Fibroblast of the aortic adventitia (primary cell): ENCODE results near the gene MS4A14. TPM values are rescaled to one million over a fixed set of nuclear protein-coding genes. Genes with fewer than 3 reads are reported as not detected.

ENCODE experiments used
- DNase-seq: peaks from one replicate; pipeline ENCODE4 v3.0.0-alpha.2; 2010; ENCODE audit warnings: low read depth
- H3K4me3 ChIP-seq: 2 replicates; pipeline ENCODE4 v1.5.1; 2011; ENCODE audit warnings: low read depth, mild to moderate bottlenecking, control low read depth, low read length, moderate library complexity
- total RNA-seq: library from RNA; depleted of rRNA; stranded (reverse); fragments of >200 nt; gene quantifications from 2 replicates; pipeline ENCODE4 v1.2.3, GENCODE V29; 2012; ENCODE audit warnings: low replicate concordance
- TF ChIP-seq, protein P1 (sequence below): IDR thresholded peaks from 2 replicates; pipeline ENCODE4 v1.5.1; 2011; ENCODE audit warnings: mild to moderate bottlenecking, low read length, control low read depth, inconsistent platforms; ENCODE audit not compliant: insufficient read depth

Gene MS4A14, protein sequence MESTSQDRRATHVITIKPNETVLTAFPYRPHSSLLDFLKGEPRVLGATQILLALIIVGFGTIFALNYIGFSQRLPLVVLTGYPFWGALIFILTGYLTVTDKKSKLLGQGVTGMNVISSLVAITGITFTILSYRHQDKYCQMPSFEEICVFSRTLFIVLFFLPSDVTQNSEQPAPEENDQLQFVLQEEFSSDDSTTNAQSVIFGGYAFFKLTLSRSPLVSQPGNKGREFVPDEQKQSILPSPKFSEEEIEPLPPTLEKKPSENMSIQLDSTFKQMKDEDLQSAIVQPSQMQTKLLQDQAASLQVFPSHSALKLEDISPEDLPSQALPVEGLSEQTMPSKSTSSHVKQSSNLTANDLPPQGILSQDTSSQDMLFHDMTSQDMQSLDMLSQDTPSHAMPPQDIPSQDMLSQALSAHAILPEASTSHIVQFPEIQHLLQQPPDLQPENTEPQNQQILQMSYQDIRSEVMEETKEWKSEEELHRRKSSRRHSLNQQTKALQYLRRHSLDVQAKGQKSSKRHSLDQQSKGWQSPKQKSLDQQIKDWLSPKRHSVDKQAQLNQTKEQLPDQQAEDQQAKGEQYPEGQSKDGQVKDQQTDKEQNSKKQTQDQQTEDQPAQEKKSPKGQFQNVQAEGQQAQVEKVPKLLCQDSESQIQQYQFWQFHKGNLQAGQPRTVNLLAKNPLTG
- not detected in 2 replicates for total RNA-seq

DNA sequence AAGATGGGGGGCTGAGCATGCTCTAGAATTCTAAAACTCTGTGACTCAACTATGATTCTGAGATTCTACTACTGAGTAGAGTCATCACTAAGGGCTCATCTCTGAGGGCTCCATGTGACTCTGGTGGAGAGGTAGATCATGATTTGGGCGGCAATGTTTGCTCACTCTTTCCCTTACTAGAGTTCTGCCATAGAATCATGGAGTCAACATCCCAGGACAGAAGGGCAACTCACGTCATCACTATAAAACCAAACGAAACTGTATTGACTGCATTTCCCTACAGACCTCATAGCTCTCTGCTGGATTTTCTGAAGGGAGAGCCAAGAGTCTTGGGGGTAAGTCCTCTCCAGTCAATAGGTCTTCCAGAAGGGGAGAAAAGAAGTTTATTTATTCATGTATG, at the start of gene MS4A14:
TSS of gene MS4A14 (plus strand) at position 78 of the 400 bp plus-strand sequence. CDS start at position 198, 120 bp downstream.
- DNase-seq, result no peak
- TF ChIP-seq, protein P1, sequence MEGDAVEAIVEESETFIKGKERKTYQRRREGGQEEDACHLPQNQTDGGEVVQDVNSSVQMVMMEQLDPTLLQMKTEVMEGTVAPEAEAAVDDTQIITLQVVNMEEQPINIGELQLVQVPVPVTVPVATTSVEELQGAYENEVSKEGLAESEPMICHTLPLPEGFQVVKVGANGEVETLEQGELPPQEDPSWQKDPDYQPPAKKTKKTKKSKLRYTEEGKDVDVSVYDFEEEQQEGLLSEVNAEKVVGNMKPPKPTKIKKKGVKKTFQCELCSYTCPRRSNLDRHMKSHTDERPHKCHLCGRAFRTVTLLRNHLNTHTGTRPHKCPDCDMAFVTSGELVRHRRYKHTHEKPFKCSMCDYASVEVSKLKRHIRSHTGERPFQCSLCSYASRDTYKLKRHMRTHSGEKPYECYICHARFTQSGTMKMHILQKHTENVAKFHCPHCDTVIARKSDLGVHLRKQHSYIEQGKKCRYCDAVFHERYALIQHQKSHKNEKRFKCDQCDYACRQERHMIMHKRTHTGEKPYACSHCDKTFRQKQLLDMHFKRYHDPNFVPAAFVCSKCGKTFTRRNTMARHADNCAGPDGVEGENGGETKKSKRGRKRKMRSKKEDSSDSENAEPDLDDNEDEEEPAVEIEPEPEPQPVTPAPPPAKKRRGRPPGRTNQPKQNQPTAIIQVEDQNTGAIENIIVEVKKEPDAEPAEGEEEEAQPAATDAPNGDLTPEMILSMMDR, result no peak
- H3K4me3 ChIP-seq, result no peak within 1 kb of the TSS

DNA sequence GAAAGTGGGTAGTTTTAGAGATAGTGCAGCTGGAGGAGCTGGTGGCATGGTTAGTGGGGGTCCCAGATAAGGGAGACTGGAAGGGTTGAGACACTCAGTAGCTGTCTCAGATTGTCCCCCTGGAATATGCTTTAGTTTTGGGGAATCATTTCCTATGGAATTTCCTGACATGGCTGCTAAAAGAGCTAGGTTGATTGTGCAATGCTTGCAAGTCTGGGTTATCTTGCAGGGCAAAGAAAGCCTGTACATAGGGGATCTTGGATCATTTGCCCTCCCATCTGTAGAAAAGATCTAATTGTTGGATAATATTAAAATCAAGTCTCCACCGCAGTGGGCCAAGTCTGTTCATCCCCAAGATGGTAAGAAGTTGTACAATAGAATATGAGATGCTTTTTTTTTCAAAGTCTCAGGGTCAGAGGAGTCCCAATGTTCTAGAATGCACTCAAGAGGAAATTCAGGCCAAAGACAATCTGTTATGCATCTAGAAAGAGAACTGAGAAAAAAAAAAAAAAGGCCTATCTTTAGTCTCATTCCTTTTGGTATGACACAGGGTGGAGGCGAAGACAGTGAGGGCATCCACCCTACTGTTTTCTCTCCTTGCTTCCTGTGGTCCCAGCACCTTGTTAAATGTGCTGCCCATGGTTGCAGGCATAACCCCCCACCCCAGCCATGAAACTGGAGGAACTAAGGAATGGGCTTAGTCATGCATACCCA, 49.0 kb upstream of the MS4A14 start:
- no peak for DNase-seq
- TF ChIP-seq, protein P1, result no peak
- no peak overlapping the region for H3K4me3 ChIP-seq

DNA sequence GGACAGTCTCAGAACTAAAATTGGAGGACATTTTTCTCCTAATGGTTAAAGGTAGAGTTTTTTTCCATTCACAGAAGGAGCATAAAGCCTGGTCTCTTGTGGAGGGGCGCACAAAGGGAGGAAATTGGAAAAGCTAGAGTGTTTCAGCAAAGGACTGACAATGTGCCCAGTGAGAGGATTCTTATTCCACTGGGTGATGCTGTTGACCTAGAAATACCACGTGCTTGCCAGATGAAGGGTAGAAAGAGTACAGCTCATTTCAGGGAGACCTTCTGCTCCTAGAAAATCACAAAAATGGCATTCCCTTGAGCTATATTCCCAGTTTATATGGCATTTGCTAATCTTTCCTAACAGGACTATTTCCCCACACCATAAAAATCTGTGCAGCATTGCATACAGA, 48.1 kb upstream of the MS4A14 start:
- no peak overlapping the region for H3K4me3 ChIP-seq
- DNase-seq, result no peak
- TF ChIP-seq, protein P1, result no peak

DNA sequence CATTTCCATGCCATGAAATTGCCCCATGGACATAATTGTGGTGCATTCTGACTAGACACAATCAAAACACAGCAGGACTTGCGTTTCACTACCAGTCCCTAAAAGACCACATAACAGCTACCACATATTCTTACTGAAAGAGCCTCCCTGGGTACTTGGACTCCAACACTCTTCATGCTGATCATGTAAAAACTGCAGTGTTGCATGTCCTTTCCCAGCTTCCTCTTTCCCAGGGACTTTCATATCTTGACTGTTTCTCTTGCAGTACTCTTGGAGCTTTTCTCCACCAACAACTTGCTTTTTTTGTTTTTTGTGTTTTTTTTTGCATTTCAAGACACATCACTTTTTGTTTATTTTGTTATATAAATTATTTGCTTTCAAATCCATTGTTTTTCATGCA, 46.3 kb upstream of the MS4A14 start:
- TF ChIP-seq, protein P1, result no peak
- no peak overlapping the region for H3K4me3 ChIP-seq
- no peak for DNase-seq

DNA sequence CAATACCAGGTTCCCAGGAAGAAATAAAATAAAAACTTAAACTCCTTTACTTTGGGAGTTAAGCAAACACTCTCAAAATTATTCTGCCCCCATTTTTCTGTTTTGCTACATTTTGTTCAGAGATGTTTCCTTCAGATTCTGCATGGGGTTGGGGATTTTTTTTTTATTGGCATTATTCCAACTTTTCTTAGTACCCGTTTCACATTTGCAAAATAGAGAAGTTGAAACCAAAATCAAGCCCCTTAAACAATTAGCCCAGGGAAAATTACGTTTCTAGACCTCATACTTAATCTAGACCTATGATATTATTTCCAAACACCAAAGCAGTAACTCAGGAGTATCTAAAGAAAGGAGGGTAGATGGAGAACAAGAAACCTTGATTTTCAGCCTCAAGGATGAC, 38.5 kb upstream of the MS4A14 start:
- no peak for DNase-seq
- no peak overlapping the region for H3K4me3 ChIP-seq
- TF ChIP-seq, protein P1, result no peak

DNA sequence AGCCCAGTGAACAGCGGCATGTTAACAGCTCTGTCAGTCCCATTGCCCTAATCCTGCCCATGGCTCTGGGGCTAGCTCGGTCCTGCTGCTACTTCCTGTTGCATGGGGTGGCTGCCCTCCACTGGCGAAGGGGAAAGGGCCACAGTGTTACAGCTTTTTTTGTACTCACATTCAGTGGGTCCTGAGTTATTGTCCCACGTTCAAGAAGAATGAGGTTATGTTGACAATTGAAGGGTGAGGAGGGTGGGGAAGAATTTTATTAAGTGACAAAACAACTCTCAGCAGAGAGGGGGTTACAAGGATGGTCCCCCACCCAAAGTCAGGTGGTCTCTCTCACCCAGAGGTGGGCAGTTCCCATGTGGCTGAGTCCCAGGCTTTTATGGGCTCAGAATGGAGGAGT, 35.6 kb upstream of the MS4A14 start:
- TF ChIP-seq, protein P1, result no peak
- no peak for DNase-seq
- no peak overlapping the region for H3K4me3 ChIP-seq
